Measurements from ENCODE around the gene CDX1.
"Not testable (repeated sequence)": the region's sequence is repeated elsewhere in the genome, so short reads cannot be mapped to it uniquely, and the experiment has no call there.

The CDX1 gene

GRCh38 chr5:150224483-150225027, 58.0 kb downstream of the CDX1 start:
- DNase-seq (ENCODE audit: extremely low read depth in 1 of 2, low read depth in 1 of 2), result no peak

GRCh38 chr5:150227036-150227435, 60.5 kb downstream of the CDX1 start:
- DNase-seq (ENCODE audit: extremely low read depth in 1 of 2, low read depth in 1 of 2), result no peak

GRCh38 chr5:150227606-150228273, 61.2 kb downstream of the CDX1 start:
- no peak for DNase-seq (ENCODE audit: extremely low read depth in 1 of 2, low read depth in 1 of 2)

GRCh38 chr5:150229571-150229970, 63.0 kb downstream of the CDX1 start:
- DNase-seq (ENCODE audit: extremely low read depth in 1 of 2, low read depth in 1 of 2), result no peak

GRCh38 chr5:150230842-150231241, 64.3 kb downstream of the CDX1 start:
- DNase-seq (ENCODE audit: extremely low read depth in 1 of 2, low read depth in 1 of 2), result no peak

- not testable (repeated sequence) for DNase-seq (ENCODE audit: extremely low read depth in 1 of 2, low read depth in 1 of 2)
These were observed 67.1 kb downstream of the CDX1 start for GRCh38 chr5:150233706-150234105.

Data from stimulated activated CD8-positive, alpha-beta memory T cell treated with anti-CD3 and anti-CD28 coated beads, Interleukin-7, amount 100 ng/mL, for 48 hours (primary cell).